Astrocyte of the hippocampus (primary cell): ENCODE measurements around the gene PROX2.
A peak's percentile ranks its signal among the peaks of the same experiment; 100 is the strongest.

Experiments
- DNase-seq: peaks from one replicate; pipeline ENCODE4 v3.0.0; 2011; ENCODE audit warnings: low read depth, low spot score

Gene PROX2

DNA sequence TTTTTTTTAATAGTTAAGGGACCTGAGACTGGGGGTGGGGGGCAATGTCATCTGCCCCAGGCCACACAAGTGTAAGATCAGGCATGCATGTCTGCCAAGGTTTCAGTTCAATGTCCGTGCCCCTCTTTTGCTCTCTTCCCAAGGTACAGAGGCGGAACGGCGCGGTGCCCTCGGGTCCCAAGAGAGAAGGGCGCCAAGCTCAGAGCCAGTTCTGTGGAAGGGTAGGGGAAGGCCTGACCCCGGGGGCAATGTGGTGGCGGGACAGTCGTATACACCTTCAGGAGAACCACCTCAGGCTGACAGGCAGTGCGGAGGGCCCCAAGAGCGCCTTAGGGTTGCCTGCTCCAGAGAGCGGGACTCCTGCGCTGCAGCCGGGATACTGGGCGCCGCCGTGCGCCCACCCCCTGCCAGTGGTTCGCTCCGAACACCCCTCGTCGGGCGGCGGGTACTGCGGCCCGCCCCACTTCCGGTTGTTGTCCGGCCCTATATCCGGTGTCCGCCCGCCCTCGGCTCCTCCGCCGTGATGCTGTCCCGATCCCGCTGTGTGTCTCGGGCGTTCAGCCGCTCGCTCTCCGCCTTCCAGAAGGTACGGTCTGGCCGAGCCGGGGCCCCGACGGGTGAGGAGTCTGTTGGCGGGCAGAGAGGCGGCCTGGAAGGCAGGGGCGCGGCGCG, 5.6 kb upstream of the PROX2 start, which contains the start of gene DLST:
Gene DLST, plus strand, starts transcription at position 486 of the 672 bp plus-strand sequence. Its CDS starts 38 bp downstream, at position 524.
- DNase-seq: peak; percentile 96

DNA sequence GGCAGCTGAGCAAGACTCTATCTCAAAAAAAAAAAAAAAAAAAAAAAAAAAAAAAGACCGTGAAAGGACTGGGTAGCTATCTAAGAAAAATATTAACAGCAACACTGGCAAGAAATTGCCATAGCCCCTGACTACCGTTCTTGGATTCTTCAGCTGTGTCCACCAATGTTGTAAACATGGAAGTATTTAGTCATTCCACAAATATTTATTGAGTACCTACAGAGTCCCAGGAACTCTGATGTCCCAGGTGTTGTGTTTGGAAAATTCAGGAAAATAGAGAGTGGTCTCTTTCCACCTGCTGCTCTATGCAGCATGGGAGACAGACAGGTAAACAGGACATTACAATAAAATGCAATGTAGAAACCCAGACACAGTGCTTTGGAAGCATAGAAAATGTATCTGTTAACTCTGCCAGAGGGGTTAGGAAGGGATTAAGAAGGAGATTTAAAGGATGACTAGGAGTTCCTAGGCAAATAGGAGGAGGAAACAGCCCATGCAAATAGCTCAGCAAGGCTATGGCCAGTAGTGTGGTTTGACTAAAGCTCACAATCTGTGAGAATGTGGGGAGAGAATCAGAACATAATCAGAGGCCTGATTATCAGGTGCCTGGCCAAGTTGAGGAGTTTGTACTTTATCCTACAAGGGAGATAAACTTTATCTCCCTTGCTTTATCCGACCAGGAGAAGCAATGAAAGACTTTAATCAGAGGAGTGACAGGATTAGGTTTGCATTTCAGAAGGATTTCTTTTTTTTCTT, 3.7 kb upstream of the PROX2 start:
- DNase-seq: no peak

DNA sequence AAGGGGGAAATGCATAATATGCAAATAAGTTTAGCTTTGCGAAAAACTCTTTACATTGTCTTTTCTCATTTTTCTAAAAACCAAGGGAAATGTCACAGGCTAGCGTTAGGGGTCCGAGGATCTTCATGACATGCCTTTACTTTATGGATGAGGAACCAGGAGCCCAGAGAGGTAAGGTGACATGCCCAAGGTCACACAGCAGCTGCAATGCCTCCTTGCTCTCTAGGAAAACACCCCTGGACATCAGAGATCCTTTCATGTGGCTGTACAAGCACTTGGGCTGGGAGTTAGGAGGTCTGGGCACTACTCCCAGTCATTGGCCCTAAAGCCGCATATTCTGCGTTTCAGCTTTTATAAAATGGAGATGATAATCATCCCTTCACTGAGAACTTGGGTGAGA, 741 bp downstream of the PROX2 start:
- DNase-seq: no peak

DNA sequence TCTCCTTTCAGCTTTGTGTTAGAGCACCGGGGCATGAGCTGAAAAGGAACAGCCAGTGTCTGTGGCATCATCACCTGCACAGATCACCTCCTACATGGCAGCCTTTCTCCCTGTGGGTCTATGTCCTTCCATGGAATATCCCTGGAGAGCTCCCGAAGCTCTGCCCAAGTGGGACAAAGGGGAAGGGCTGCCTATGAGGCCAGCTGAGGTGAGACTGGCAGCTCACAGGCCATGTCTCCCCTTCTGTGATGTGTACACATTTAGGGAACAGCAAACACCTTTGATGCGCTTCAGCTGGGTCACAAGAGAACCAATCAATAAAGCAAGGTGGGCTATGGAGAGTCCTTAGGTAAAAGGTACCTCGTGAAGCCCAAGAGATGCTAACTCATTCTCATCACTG, 4.1 kb downstream of the PROX2 start:
- no peak for DNase-seq

DNA sequence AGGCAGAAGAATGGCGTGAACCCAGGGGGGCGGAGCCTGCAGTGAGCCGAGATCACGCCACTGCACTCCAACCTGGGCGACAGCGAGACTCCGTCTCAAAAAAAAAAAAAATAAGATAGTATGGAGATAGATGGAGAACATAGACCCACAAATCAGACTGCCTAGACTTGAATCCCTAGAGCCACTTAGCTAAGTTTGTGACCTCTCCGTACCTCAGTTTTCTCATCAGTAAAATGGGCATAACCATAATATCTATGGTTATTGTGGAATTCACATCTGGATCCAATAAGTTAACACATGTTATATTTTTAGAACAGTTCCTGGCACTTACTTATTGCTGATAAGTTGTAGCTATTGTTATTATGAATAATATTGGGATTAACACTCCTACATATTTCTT, 7.2 kb downstream of the PROX2 start:
- no peak for DNase-seq

DNA sequence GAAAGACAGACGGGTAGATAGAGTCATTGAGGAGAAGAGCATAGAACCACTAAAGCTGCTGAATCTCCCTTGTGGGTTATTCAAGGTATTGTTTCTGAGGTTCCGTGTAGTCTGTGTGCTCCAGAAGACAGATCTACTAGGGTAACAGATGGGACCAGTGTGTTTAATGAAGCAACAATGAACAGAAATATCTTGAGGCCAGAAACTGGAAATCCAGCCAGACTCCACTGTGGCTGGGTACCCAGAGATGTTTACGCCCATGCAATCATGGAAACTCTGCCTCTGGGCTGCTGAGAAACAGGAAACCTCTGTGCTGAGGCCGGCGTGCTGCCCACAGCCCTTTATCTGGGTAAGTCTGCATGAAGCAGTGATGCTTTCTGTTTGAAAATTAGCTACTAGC, 8.3 kb downstream of the PROX2 start:
- peak; percentile 41 for DNase-seq

DNA sequence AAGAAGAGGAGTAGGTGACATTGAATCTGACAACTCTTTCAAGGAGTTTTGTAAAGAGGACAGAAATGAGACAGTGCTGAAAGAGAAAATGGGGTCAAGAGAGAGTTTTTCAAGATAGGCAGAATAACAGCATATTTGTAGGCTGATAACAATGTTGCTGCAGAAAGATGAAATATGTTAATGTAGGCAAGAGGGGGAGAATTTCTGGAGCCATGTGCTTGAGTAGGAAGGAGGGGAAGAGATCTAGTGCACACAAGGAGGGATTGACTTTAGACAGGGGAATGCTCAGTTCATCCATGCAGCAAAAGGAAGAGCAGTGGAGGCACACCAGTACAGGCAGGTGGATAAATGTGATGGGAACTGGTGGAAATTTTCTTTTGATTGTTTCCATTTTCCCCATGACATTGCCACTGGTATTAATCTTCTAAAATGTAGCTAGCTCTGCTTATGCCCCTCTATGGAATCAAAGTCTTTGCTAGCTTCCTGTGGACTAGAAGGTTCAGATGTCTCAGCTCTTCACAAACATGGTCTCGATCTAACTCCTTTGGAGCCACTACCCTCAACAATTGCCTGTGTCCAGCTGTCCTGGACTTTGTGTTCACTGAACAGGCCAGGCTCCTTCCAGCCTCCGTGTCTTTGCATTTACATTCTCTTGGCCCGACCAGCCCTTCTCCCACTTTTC, 9.1 kb downstream of the PROX2 start:
- no peak for DNase-seq

DNA sequence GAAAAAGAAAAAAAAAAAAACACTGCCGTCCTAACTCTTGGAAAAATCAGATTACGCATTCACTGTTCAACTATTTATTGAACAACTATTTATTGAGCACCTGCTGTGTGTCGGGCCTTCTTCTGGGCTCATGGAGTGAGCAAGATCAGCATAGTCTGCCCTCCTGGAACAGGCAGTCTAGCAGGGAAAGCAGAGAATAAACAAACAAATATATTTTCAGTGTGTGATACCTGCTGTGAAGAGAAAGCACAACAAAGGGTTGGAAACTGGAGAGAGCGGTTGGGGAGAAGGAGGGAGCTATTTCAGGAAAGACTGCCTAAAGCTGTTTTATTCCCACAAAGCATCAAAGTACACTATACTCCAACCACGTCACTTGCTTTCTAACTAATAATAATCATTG, 10.8 kb downstream of the PROX2 start:
- no peak for DNase-seq

DNA sequence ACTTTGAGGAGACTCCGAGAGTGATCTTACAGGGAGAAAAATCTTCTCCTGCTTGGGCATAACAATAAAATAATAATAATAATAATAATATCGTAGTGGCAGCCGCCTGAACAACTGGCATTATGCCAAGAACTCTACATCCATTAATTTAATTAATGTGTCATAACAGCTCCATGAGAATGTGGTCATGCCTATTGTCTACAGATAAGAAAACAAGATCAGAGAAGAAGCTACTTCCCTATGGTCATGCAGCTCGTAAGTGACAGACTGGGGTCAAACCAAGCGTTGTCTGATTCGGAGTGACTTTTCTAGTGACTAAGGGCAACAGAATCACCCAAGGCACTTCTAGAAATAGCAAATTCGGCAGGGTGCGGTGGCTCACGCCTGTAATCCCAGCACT, 11.7 kb downstream of the PROX2 start:
- no peak for DNase-seq

DNA sequence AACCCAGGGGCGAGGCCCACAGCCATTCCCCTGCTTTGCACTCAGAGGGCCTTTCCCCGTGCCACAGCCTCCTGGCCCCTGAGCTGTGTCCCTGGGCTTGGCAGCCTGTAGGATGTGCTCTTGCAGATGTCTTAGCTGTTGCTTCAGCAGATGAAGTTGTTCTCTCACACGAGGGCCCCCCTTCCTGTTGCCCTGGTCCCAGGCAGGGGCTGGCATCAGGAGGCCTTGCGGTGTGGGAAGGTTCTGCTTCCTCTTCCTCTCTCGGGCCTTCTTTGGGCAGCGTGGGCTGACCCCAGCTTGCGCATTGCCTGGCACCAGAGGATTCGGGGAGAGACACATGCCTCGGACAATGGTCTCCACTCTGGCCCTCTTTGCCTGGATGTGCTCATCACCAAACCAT, 12.7 kb downstream of the PROX2 start:
- DNase-seq: no peak

DNA sequence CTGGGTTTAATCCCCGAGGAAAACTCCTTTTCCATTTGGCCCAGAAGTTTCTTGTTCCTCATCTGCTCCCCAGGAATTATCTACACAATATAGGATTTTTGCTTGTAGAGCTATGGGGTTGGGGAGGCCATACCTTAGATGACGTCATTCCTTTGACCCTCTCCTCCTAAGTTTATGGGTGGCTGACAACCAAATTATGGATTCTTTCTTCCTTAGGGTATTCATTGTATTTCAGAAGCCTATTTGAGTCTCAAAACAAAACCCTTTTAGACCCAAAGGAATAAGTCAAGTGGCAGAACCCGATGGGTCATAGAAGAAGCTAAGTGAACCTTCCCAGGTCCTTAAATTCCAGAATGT, 14.2 kb downstream of the PROX2 start:
- no peak for DNase-seq

DNA sequence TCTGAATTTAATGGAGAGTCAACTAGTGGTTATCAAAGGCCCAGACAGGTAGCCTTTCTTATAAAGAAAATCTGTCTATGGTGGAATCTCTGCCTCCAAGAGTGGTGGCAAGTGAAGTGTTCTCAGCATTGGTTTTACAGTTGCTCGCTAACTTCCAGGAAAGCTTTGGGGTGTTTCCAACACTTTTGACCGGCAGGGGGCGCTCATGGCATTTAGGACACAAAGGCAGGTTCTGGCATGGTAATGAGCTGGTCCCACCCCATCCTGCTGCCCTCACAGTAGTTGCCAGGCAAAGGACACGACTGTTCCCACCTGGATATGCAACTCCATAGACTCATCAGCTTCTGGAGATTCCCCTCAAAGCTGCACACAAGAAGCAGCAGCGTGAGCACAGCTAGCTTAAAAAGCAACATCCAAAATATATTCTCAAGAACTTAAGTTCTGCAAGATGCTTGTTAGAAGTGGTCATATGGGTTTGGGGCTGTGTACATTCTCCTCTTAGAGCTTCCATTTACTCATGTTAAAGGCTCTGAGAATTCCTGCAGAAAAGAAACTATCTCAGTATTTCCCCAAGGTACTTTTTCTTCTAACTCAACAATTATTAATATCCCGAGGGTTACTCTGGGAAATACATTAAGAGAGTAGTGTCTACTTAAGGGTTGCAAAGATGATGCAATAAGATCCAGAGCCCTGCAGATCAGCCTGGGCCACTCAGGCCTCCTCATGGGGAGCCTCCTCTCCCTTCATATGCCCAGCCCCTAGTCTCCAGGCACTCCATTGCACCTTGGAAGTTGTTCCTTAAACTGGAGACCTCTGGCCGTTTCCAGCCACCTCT, 14.8 kb downstream of the PROX2 start:
- peak; percentile 91 for DNase-seq

DNA sequence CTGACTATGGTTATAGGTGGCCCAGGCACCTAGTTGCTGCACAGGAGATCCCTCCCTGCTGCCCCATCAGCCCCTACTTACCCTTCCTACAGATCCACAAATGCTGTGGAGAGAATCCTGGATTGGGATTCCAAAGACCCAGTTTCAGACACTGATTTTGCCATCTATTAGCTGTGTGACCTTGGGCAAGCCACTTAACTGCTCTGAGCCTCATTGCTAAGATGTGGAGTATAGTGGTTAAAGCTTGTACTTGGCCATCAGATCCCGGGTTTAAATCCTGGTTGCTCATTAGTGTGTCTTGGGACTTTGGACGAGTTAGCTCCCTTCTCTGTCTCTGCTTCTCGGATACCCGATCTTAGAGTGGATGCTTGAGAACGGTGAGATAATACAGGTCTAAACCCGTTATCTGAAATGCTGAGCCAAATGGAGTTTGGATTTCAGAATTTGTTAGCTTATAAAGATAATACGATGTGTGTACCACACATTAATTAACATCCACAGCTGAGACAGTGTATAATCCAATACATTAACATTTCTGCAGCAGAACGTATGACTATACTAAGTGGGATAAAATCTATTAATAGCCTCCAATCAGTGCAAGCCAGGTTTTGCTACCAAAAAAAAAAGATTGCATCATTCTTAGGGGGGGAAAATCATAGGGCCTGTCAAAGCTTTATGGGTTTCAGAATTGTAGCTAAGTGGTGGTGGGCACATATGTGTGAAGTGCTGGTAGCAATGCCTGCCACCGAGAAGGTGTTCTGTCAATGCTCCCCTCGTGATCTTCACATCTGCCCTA, 16.0 kb downstream of the PROX2 start:
- no peak for DNase-seq

DNA sequence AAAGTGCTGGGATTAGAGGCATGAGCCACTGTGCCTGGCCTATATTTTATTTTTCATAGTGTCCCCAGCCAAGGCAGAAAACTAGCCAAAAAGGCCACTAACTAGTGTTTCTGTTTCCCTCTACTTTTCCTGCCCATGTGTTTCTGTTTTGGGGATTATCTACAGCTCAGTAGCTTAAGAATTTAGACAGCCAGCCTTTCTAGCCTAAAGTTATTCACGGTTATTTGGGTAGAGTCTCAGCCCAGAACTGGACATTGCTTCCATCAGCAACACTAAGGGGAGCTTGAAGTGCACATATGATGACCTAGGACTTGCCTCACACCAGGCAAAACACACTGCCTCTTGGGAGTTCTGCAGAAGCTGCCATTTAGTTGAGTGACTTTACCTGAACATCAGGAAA, 17.9 kb downstream of the PROX2 start:
- peak; percentile 25 for DNase-seq

DNA sequence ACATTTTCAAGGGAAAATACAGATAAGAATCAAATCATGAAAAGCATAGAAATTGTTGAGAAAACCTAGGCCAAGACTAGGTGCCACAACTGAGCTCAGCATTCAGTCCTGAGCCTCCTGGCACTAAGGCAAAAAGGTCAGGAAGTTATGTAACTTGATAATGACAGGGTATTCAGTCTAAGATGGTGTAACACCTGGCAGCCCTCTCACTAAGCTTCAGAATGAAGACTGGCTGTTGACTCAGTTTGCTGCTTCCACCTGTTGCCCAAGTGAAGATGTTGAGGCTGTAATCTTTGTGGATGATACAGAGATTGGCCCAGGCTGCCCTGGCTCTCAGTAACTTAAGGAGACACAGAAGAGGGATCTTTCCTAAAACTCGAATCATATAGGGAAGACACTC, 19.6 kb downstream of the PROX2 start:
- no peak for DNase-seq

DNA sequence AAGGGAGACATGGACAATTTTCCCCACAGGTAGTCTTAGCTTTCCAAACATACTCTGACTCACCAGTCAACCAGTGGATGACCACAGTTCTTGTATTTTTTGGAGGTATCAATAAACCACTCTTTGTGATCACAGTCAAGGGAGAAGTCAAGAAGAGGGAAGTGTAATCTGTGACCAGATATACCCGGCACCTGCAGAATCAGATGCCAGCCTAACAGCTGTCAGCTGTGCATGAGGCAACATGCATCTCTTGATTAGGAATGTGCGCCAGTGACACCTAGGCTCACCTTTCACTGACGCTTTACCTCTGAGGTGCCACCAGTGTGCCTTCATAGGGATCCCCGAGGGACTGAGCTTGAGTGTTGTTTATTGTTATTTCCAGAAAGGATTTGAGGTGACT, 20.0 kb downstream of the PROX2 start:
- no peak for DNase-seq

DNA sequence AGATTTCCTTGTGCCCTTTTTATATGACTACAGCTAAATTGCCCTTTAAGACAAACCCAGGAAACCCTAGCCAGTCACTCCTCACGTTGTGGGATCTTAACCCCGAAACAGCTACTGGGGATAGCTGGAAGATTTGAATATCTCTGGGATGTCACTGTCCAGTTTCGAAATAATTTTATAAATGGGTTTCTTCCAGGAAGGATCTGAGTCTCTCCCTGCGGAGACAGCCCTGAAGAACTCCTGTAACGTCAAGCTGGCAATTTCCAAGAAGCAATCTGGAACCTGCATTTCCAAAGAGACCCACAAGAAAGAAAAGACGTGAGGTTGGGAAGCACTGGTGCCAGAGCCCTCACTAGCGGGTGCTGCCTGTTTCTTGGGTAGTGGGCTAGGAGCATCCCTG, 20.9 kb downstream of the PROX2 start:
- no peak for DNase-seq

DNA sequence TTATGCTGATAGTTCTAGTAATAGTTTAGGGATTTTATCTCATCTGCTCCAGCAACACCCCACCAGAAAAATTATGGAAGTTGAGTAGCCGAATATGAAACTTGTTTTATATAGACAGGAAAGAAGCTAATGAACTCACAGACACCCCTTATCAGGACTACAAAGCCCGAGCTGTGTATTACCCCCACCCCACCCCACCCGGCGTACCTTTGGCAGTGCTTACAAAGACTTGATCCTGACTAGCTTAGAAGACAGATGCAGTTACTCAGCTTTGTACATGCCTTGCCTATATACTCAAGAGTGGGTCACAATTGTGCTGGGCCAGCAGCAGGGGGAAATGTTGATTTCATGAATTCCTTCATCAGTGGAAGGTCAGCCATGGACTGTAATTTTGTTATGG, 22.4 kb downstream of the PROX2 start:
- DNase-seq: no peak

DNA sequence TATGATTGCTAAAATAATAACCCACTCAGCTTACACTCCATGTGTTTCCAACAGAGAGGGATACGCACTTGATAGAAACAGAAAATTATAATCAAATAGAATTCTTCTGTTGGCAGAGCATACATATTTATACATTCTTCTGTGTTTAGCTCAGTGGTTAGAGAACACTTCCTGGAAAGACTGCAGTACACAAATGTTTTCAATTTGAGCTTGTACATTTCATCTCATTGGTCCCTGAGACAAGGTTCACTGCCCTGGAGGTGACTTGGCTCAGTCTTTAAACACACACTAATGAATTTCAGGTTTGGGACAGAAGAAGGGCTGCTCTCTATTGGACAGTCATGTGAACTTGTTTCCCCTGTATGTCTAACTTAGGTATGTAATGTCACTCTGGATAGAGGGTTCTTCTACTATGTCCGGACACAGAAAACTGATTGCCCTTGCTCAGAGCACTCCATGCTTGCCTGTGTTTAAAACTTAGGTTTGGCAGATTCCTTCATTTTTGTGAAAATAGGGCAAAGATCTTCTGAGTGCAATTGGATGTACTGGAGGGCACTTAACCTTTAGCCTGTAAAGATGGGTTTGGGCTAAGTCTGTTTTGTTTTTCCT, 22.9 kb downstream of the PROX2 start:
- DNase-seq: peak; percentile 56

DNA sequence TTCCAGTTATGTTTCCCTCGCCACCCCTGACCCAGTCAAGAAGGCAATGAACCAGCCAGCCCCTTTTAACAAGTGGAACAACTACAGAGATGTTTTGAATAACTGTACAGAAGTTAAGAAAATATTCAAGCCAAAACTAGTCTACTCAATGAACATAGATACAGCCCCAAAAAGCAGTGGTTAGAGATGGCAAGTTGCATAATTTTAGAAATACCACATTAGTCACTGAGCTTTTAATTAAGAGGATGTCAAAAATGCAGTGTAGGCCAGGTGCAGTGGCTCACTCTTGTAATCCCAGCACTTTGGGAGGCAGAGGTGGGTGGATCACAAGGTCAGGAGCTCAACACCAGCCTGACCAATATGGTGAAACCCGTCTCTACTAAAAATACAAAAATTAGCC, 27.2 kb downstream of the PROX2 start:
- DNase-seq: no peak
